HL-60 (cell line): ENCODE measurements around the gene DIAPH3.

Source experiments
- DNase-seq, 2 experiments: peaks; one replicate each; pipeline ENCODE4 v3.0.0-alpha.2; 2010 to 2020; ENCODE audit warnings: low read depth in 1 of 2, low spot score in 1 of 2
- H3K27ac ChIP-seq: fragments of 250-450 bp; sonication (Bioruptor Pico); replicated peaks from 2 replicates; pipeline ENCODE4 v1.5.1; 2020; ENCODE audit warnings: mild to moderate bottlenecking, moderate library complexity
- H3K27me3 ChIP-seq: fragments of 250-450 bp; sonication (Bioruptor Pico); 2 replicates; pipeline ENCODE4 v1.5.1; 2021; ENCODE audit warnings: mild to moderate bottlenecking, moderate library complexity; ENCODE audit not compliant: insufficient read depth, poor library complexity, severe bottlenecking
- H3K4me3 ChIP-seq: replicated peaks from 2 replicates; pipeline ENCODE4 v1.5.1; 2011; ENCODE audit warnings: mild to moderate bottlenecking, control low read depth, low read length; ENCODE audit not compliant: insufficient read depth
- GABPA ChIP-seq: IDR thresholded peaks from 2 replicates; pipeline ENCODE4 v1.6.1; 2012; ENCODE audit warnings: low read depth
- POLR2AphosphoS5 ChIP-seq: IDR thresholded peaks from 2 replicates; pipeline ENCODE4 v1.6.1; 2012; ENCODE audit warnings: low read depth
- SPI1 ChIP-seq: IDR thresholded peaks from 2 replicates; pipeline ENCODE4 v1.6.1; 2012; ENCODE audit warnings: low read depth, mild to moderate bottlenecking, borderline replicate concordance
- TF ChIP-seq, protein P1 (sequence below): IDR thresholded peaks from 2 replicates; pipeline ENCODE4 v1.6.1; 2012; ENCODE audit warnings: low read depth; ENCODE audit not compliant: insufficient replicate concordance
- TF ChIP-seq, protein P2 (sequence below): IDR thresholded peaks from one replicate; pipeline ENCODE4 v1.5.1; 2011; ENCODE audit warnings: low read length, control low read depth, inconsistent platforms; ENCODE audit not compliant: insufficient read depth

Gene DIAPH3

GRCh38 chr13:59970847-59971246, 192.9 kb downstream of the DIAPH3 start:
- TF ChIP-seq, protein P1, sequence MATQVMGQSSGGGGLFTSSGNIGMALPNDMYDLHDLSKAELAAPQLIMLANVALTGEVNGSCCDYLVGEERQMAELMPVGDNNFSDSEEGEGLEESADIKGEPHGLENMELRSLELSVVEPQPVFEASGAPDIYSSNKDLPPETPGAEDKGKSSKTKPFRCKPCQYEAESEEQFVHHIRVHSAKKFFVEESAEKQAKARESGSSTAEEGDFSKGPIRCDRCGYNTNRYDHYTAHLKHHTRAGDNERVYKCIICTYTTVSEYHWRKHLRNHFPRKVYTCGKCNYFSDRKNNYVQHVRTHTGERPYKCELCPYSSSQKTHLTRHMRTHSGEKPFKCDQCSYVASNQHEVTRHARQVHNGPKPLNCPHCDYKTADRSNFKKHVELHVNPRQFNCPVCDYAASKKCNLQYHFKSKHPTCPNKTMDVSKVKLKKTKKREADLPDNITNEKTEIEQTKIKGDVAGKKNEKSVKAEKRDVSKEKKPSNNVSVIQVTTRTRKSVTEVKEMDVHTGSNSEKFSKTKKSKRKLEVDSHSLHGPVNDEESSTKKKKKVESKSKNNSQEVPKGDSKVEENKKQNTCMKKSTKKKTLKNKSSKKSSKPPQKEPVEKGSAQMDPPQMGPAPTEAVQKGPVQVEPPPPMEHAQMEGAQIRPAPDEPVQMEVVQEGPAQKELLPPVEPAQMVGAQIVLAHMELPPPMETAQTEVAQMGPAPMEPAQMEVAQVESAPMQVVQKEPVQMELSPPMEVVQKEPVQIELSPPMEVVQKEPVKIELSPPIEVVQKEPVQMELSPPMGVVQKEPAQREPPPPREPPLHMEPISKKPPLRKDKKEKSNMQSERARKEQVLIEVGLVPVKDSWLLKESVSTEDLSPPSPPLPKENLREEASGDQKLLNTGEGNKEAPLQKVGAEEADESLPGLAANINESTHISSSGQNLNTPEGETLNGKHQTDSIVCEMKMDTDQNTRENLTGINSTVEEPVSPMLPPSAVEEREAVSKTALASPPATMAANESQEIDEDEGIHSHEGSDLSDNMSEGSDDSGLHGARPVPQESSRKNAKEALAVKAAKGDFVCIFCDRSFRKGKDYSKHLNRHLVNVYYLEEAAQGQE = no peak
- TF ChIP-seq POLR2AphosphoS5 (no peak), GABPA (no peak), SPI1 (no peak)
- TF ChIP-seq, protein P2, sequence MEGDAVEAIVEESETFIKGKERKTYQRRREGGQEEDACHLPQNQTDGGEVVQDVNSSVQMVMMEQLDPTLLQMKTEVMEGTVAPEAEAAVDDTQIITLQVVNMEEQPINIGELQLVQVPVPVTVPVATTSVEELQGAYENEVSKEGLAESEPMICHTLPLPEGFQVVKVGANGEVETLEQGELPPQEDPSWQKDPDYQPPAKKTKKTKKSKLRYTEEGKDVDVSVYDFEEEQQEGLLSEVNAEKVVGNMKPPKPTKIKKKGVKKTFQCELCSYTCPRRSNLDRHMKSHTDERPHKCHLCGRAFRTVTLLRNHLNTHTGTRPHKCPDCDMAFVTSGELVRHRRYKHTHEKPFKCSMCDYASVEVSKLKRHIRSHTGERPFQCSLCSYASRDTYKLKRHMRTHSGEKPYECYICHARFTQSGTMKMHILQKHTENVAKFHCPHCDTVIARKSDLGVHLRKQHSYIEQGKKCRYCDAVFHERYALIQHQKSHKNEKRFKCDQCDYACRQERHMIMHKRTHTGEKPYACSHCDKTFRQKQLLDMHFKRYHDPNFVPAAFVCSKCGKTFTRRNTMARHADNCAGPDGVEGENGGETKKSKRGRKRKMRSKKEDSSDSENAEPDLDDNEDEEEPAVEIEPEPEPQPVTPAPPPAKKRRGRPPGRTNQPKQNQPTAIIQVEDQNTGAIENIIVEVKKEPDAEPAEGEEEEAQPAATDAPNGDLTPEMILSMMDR = no peak
- H3K27me3 ChIP-seq = no peaks in the 10 kb centered on the region
- H3K27ac ChIP-seq = no peak overlapping the region
- H3K4me3 ChIP-seq = no peak overlapping the region
- DNase-seq = no peak

GRCh38 chr13:59963827-59964226, 199.9 kb downstream of the DIAPH3 start:
- no peak overlapping the region for H3K4me3 ChIP-seq
- no peaks in the 10 kb centered on the region for H3K27me3 ChIP-seq
- peak in 1 of 2 experiments; percentile 40 for DNase-seq
- H3K27ac ChIP-seq = no peak overlapping the region
- no peak for TF ChIP-seq GABPA
- peak; percentile 90 for TF ChIP-seq SPI1

DNA sequence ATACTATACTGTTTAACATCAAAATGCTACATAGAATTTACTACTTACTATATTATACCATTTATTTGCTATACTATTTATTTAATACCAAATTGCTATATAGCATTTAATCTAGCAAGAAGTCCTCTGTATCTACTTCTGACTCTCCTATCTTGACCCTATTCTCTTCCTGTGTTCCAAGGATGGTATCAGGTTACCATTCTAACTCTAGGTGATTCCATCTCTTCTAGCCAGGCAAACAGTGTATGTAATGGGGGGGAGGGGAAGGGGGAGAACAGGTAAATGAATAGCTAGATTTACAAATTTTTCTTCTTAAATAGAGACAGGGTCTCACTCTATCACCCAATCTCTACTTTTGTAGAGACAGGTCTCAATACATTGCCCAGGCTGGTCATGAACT, 200.3 kb downstream of the DIAPH3 start:
- no peak overlapping the region for H3K27ac ChIP-seq
- H3K4me3 ChIP-seq = no peak overlapping the region
- H3K27me3 ChIP-seq = no peaks in the 10 kb centered on the region
- DNase-seq = no peak
- TF ChIP-seq GABPA (no peak), POLR2AphosphoS5 (no peak), SPI1 (no peak)
- TF ChIP-seq, protein P2 = no peak
- TF ChIP-seq, protein P1 = no peak

GRCh38 chr13:59962343-59962742, 201.4 kb downstream of the DIAPH3 start:
- Histone ChIP-seq H3K27me3 (no peaks in the 10 kb centered on the region), H3K27ac (no peak overlapping the region), H3K4me3 (no peak overlapping the region)
- no peak for DNase-seq
- TF ChIP-seq GABPA = no peak
- no peak for TF ChIP-seq POLR2AphosphoS5
- TF ChIP-seq, protein P1 = no peak
- TF ChIP-seq, protein P2 = no peak
- no peak for TF ChIP-seq SPI1
